Measurements from ENCODE around the gene CCNF.

The CCNF gene

DNA sequence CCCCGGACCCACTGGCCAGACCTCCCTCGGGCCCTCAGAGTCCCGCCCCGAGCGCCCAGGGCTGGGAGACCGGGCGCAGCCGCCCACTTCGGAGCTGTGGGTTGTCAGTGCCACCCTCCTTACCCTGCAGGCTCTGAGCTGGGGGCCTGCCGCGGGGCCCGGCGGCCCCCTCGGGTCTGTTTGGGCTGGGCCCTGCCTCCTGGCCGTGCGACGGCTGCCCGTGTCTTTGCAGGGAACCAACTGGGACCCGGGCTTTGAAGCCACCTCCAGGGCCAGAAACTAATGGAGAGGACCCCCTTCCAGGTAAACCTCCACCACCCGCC lies 31.1 kb downstream of the CCNF start:
- H3K27me3 ChIP-seq (ENCODE audit: control insufficient read depth, insufficient read depth, low read length): no peaks in the 10 kb centered on the region
- peaks cover 42% of the 10 kb centered on the region for H3K36me3 ChIP-seq (ENCODE audit: control insufficient read depth, insufficient read depth, low read length)
- H3K9ac ChIP-seq (ENCODE audit: low read depth, low read length): peak overlapping the region; percentile 83
- H3K4me1 ChIP-seq (ENCODE audit: control insufficient read depth, insufficient read depth, low read length): peaks cover 2% of the 10 kb centered on the region
- H3K9me3 ChIP-seq (ENCODE audit: control insufficient read depth, insufficient read depth, low read length): no peaks in the 10 kb centered on the region
- peak overlapping the region; percentile 67 for H3K4me3 ChIP-seq (ENCODE audit: low read depth, low read length)

DNA sequence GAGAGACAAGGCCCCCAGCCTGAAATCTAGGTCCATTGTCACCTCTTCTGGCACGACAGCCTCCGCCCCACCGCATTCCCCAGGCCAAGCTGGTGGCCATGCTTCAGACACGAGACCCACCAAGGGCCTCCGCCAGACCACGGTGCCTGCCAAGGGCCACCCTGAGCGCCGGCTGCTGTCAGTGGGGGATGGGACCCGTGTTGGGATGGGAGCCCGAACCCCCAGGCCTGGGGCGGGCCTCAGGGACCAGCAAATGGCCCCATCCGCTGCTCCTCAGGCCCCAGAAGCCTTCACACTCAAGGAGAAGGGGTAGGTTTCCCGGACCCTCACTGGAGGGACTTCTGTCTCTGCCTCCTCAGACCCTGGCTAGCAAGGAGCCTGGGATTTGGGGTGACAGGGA lies 31.7 kb downstream of the CCNF start:
- Histone ChIP-seq H3K9me3 (ENCODE audit: control insufficient read depth, insufficient read depth, low read length) (no peaks in the 10 kb centered on the region), H3K9ac (ENCODE audit: low read depth, low read length) (peak overlapping the region; percentile 37), H3K4me1 (ENCODE audit: control insufficient read depth, insufficient read depth, low read length) (peaks cover 2% of the 10 kb centered on the region), H3K27me3 (ENCODE audit: control insufficient read depth, insufficient read depth, low read length) (no peaks in the 10 kb centered on the region), H3K36me3 (ENCODE audit: control insufficient read depth, insufficient read depth, low read length) (peaks cover 43% of the 10 kb centered on the region), H3K4me3 (ENCODE audit: low read depth, low read length) (peak overlapping the region; percentile 67)

DNA sequence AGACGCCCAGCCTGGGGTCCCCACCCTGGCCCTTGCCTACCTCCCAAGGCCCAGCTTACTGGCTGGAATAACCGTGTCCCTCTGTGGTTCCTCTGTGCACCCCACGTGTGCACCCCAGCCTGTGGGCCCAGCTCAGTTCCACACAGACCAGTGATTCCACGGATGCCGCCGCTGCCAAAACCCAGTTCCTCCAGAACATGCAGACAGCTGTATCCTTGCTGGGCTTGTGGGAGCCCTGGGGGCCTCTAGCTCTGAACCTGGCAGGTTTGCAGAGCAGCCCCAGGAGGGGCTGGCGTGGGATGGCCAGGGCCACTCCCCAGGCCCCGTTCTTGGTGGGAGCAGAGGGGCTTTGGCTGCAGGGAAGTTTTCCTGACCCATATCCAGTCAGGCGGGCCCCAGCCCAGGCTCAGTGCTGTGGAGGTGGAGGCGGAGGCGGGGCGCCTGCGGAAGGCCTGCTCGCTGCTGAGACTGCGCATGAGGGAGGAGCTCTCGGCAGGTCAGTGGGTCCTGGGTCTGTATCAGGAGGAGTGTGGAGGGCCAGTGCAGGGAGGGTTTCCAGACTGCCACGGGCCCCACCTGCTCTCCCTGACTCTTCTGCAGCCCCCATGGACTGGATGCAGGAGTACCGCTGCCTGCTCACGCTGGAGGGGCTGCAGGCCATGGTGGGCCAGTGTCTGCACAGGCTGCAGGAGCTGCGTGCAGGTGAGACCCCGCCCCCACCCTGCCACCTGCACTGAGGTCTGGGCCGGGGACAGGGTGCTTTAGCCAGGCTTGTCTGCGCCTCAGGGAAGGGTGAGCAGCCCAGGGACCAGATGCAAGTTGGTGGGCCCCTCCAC lies 33.0 kb downstream of the CCNF start:
- Histone ChIP-seq H3K9me3 (ENCODE audit: control insufficient read depth, insufficient read depth, low read length) (no peaks in the 10 kb centered on the region), H3K27me3 (ENCODE audit: control insufficient read depth, insufficient read depth, low read length) (no peaks in the 10 kb centered on the region), H3K36me3 (ENCODE audit: control insufficient read depth, insufficient read depth, low read length) (peaks cover 36% of the 10 kb centered on the region), H3K9ac (ENCODE audit: low read depth, low read length) (no peak overlapping the region), H3K4me1 (ENCODE audit: control insufficient read depth, insufficient read depth, low read length) (peaks cover 4% of the 10 kb centered on the region), H3K4me3 (ENCODE audit: low read depth, low read length) (no peak overlapping the region)

DNA sequence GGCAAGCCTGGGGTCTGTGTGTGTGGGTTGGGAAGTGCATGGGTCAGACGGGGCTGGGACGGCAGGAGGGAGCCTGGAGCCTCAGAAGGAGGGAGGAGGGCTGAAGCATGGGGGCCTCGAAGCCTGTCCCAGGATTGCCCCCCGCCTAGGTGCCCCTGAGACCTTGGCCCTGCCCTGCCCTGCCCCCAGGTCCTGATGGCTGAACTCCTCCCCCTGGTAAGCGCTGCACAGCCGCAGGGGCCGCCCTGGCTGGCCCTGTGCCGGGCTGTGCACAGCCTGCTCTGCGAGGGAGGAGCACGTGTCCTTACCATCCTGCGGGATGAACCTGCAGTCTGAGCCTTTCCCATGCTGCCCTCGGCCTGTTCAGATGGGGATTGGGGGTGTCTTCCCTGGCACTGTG lies 35.1 kb downstream of the CCNF start:
- Histone ChIP-seq H3K36me3 (ENCODE audit: control insufficient read depth, insufficient read depth, low read length) (peaks cover 30% of the 10 kb centered on the region), H3K4me3 (ENCODE audit: low read depth, low read length) (no peak overlapping the region), H3K9me3 (ENCODE audit: control insufficient read depth, insufficient read depth, low read length) (no peaks in the 10 kb centered on the region), H3K4me1 (ENCODE audit: control insufficient read depth, insufficient read depth, low read length) (peaks cover 7% of the 10 kb centered on the region), H3K9ac (ENCODE audit: low read depth, low read length) (no peak overlapping the region), H3K27me3 (ENCODE audit: control insufficient read depth, insufficient read depth, low read length) (no peaks in the 10 kb centered on the region)

DNA sequence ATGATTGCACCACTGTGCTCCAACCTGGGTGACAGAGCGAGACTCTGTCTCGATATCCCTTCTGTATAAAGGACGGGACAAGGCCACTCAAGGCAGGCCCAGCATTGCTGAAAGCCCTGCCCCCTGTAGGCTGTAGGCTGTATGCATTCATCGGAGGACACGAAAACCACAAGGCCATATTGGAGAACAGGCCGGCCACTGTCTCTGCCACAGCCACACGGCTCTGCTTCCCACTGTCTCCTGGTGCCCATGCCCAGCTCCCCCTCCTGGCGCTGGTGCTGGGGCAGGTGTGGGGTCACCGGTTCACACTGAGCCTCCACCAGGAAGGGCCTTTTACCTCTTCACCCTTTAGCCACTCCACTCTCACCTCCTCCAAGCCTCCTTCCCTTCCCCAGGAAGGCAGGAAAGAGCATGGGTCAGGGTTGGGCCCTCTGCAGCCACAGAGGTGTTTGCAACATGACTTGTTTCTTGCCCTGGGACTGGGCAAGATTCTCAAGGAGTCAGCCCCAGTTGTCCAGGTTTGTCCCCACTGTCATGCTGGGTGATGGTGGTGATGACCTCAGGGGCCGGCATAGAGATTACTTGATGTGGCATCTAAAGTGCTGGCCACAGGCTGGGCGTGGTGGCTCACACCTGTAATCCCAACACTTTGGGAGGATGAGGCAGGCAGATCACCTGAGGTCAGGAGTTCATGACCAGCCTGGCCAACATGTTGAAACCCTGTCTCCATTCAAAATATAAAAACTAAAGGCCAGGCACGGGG lies 36.6 kb downstream of the CCNF start:
- Histone ChIP-seq H3K9ac (ENCODE audit: low read depth, low read length) (no peak overlapping the region), H3K4me3 (ENCODE audit: low read depth, low read length) (no peak overlapping the region), H3K36me3 (ENCODE audit: control insufficient read depth, insufficient read depth, low read length) (peaks cover 29% of the 10 kb centered on the region), H3K27me3 (ENCODE audit: control insufficient read depth, insufficient read depth, low read length) (peaks cover 6% of the 10 kb centered on the region), H3K4me1 (ENCODE audit: control insufficient read depth, insufficient read depth, low read length) (peaks cover 11% of the 10 kb centered on the region), H3K9me3 (ENCODE audit: control insufficient read depth, insufficient read depth, low read length) (no peaks in the 10 kb centered on the region)

DNA sequence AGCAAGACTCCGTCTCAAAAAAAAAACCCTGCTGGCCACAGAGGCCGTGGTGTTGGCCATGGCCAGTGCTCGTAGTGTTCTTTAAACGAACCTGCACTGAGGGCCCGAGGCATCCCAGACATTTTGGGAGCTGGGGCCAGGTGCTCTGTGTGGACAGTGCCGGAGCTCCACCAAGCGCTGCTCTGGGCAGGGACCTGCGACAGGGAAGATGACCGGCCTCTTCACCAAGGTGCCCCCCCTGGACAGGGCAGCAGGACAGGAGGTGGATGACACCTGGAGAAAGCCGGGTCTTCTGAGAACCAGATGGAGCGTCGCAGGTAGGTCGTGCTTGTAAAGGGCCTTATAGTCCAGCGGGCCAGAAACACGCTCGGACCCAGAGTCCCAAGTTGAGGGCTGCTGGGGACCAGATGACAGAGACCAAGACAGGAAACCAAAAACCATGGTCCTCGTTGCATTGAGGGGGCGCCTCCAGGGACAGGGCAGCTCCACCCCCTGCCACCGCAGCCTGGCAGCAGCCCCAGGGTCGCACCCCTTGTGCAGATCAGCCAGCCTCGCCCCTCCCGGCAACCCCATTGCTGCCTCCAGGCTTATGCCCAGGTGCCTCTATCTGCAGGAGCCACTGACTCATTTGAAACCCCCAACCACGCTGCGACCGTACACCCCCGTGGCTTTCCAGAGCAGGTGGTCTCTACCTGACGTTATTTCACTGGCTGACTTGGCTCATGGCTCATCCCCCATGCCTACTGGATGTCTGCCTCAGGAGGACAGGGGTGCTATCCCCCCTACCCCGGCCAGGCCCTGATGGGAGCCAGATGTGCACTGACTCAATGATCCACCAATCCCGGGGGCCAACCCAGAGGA lies 37.6 kb downstream of the CCNF start:
- Histone ChIP-seq H3K4me1 (ENCODE audit: control insufficient read depth, insufficient read depth, low read length) (peaks cover 11% of the 10 kb centered on the region), H3K9ac (ENCODE audit: low read depth, low read length) (peak overlapping the region; percentile 37), H3K36me3 (ENCODE audit: control insufficient read depth, insufficient read depth, low read length) (peaks cover 19% of the 10 kb centered on the region), H3K27me3 (ENCODE audit: control insufficient read depth, insufficient read depth, low read length) (peaks cover 8% of the 10 kb centered on the region), H3K9me3 (ENCODE audit: control insufficient read depth, insufficient read depth, low read length) (no peaks in the 10 kb centered on the region), H3K4me3 (ENCODE audit: low read depth, low read length) (peak overlapping the region; percentile 43)

DNA sequence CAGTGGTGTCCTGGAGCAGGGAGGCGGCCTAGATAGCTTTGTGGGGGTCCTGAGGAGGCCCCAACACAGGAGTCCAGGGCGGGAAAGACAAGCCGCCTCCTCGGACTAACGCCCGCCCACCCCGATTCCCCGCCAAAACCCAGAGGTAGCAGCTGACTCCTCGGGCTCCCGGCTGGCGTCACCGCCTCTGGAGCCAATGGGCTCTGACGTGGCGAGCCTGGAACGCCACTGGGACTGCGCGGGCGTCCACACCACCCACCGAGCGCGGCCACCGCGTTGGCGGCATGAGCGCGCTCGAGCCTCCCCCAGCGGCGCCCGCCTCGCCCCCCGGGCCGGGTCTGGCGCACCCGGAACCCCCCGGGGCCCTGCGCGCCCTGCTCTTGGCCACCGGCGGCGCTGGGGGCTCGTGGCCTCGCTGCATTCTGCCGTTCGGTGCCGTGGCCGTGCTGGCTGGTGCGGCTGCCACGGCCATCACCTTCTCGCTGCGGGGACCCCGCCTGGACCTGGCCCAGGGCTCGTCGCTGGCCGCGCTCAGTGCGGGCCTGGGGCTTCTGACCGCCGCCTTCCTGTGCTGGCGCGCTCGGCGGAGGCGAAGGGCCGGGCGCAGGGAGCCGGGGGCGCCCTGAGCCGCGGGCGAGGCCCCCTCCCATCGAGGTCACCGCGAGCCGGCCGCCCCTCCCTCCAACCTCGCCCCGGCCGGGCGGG lies 38.4 kb downstream of the CCNF start:
- peaks cover 11% of the 10 kb centered on the region for H3K27me3 ChIP-seq (ENCODE audit: control insufficient read depth, insufficient read depth, low read length)
- no peaks in the 10 kb centered on the region for H3K9me3 ChIP-seq (ENCODE audit: control insufficient read depth, insufficient read depth, low read length)
- H3K9ac ChIP-seq (ENCODE audit: low read depth, low read length): peak overlapping the region; percentile 38
- peak overlapping the region; percentile 43 for H3K4me3 ChIP-seq (ENCODE audit: low read depth, low read length)
- H3K36me3 ChIP-seq (ENCODE audit: control insufficient read depth, insufficient read depth, low read length): peaks cover 12% of the 10 kb centered on the region
- peaks cover 11% of the 10 kb centered on the region for H3K4me1 ChIP-seq (ENCODE audit: control insufficient read depth, insufficient read depth, low read length)

DNA sequence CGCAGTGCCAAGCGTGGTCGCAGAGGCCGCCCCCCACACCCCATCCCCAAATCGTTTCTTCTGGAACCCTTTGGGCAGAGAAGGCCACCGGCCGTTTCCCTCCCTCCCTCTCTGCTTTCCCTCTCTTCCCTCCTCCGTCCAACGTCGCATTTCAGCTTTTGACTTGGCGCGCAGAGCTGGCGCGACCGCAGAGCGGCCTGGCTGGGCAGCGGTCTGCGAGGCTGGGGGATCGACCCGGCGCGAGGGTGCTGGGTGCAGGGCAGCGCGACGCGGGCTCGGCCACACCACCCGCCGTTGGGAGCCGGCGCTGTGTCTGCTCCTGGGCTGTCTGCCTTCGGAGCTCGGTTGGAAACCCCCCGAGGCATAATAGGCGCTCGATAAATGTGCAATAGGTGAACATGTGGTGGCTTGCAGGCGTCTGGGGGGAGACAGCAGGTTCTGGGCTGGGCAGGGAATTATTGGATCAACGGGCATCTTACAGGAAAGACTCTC lies 39.0 kb downstream of the CCNF start:
- Histone ChIP-seq H3K4me3 (ENCODE audit: low read depth, low read length) (peak overlapping the region; percentile 43), H3K36me3 (ENCODE audit: control insufficient read depth, insufficient read depth, low read length) (peaks cover 10% of the 10 kb centered on the region), H3K9me3 (ENCODE audit: control insufficient read depth, insufficient read depth, low read length) (no peaks in the 10 kb centered on the region), H3K9ac (ENCODE audit: low read depth, low read length) (peak overlapping the region; percentile 38), H3K4me1 (ENCODE audit: control insufficient read depth, insufficient read depth, low read length) (peaks cover 11% of the 10 kb centered on the region), H3K27me3 (ENCODE audit: control insufficient read depth, insufficient read depth, low read length) (peaks cover 15% of the 10 kb centered on the region)

DNA sequence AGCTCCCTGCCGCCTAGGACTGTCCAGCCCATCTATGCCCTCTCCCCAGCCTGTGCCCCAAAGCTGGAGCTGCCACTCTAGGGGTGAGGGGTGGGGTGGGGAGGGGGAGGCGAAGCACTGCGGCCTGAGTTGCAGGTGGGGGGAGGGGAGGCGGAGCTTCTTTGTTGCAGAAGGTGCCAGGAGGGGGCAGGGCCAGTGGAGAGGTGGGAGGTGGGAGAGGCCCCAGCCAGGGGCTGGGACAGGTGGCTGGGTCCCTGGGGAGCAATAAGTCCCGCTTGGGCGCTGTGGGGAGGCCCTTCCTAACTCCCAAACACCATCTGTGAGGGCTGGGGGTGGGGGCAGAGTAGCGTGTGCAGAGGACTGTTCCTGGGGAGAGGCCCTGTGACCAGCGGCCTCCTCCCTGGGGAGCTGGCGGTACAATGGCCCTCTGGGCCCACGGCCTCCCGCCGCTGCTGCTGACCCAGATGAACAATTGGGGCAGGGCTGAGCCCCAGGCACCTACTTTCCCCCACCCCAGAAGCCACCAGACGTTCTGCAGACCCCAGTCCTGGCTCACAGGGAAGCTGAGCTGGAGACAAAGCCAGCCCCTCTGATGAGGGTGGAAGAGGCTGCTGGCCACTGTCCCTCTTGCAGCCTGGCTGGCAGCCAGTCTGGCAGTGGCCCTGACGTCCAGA lies 39.6 kb downstream of the CCNF start:
- Histone ChIP-seq H3K9me3 (ENCODE audit: control insufficient read depth, insufficient read depth, low read length) (no peaks in the 10 kb centered on the region), H3K4me3 (ENCODE audit: low read depth, low read length) (peak overlapping the region; percentile 43), H3K4me1 (ENCODE audit: control insufficient read depth, insufficient read depth, low read length) (peaks cover 11% of the 10 kb centered on the region), H3K9ac (ENCODE audit: low read depth, low read length) (peak overlapping the region; percentile 38), H3K36me3 (ENCODE audit: control insufficient read depth, insufficient read depth, low read length) (peaks cover 7% of the 10 kb centered on the region), H3K27me3 (ENCODE audit: control insufficient read depth, insufficient read depth, low read length) (peaks cover 16% of the 10 kb centered on the region)

DNA sequence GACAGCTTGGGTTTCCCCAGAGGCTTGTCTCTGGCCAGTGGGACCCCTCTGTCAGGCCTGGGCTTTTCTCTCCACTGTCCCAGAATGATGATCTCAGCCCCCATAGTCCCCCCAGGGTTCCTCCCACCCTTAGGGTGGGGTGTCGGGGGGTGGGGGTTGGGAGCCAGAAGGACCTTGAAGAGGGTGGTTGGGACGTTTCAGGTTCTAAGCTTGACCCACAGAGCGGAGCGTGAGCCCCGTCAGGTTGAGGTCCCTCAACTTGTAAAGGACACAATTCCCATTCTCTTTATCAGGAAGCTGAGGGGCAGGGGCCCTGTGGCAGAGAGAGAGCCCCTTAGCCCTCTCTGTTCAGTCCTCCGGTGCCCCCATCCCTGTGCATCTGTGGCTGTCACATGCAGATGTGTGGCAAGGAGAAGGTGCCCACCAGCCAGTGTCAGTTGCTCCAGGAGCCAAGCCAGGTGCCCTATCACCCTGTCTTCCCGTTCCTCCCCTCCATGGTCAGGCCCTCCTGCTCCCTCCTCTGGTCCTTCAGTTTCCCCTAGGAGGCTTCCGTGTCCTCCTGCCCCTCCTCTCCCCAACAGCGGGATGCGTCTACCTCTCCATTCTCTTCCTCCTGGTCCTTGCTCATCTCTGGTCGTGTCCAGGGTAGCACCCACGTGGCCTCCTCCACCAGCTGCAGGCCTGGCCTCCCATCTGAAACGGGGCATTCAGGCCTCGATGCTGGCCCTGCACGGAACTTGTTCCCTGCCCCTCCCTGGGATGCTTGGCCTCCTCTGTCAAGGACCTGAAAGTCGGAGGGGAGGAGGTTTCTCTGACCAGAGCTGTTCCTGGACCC lies 40.4 kb downstream of the CCNF start:
- Histone ChIP-seq H3K27me3 (ENCODE audit: control insufficient read depth, insufficient read depth, low read length) (peaks cover 16% of the 10 kb centered on the region), H3K4me3 (ENCODE audit: low read depth, low read length) (peak overlapping the region; percentile 22), H3K36me3 (ENCODE audit: control insufficient read depth, insufficient read depth, low read length) (peaks cover 6% of the 10 kb centered on the region), H3K9me3 (ENCODE audit: control insufficient read depth, insufficient read depth, low read length) (no peaks in the 10 kb centered on the region), H3K9ac (ENCODE audit: low read depth, low read length) (no peak overlapping the region), H3K4me1 (ENCODE audit: control insufficient read depth, insufficient read depth, low read length) (peaks cover 11% of the 10 kb centered on the region)

Data from iPS-15b (cell line).